HG03097 (cell line): Measurements from ENCODE around the gene FTCD.

Experiments used
- ATAC-seq: cut with Tn5 transposase; IDR thresholded peaks from one replicate; pipeline ENCODE4 v1.9.1; 2021; ENCODE audit not compliant: unreplicated experiment, low FRiP score

FTCD gene

GRCh38 chr21:46095814-46096595 is 59.4 kb downstream of the FTCD start:
- no peak for ATAC-seq

- no peak for ATAC-seq
These were observed 60.2 kb downstream of the FTCD start for GRCh38 chr21:46095083-46095719.

DNA sequence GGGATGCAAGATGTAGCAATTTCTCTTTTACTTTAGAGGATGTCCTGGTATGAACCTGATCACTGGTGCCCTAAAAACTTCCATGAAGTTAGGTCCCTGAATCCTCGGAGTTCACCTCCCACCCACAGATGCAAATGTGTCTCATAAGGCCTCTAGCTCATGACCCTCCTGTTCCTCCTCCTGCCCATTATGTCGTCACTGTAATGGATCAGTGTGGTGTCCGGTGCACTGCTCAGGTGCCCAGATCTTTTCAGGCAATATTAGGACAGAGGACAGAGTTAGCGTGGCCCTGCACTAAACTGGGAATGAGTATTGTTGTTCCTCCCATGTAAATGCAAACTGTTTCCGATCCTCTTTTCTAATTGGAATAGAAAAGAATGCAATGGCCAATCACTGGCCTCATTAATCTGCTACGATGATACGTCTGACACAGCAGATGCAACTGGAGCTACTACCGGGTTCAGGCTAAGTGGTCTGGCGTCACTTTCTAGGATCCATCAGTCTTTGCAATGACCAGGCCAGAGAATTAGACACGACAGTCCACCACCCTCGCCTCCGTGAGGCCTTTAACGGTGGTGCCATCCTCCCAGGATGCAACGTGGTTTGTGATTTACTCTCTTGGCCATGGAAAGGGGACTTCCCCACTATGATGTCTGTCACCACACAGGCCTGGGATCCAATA is 60.8 kb downstream of the FTCD start:
- no peak for ATAC-seq

DNA sequence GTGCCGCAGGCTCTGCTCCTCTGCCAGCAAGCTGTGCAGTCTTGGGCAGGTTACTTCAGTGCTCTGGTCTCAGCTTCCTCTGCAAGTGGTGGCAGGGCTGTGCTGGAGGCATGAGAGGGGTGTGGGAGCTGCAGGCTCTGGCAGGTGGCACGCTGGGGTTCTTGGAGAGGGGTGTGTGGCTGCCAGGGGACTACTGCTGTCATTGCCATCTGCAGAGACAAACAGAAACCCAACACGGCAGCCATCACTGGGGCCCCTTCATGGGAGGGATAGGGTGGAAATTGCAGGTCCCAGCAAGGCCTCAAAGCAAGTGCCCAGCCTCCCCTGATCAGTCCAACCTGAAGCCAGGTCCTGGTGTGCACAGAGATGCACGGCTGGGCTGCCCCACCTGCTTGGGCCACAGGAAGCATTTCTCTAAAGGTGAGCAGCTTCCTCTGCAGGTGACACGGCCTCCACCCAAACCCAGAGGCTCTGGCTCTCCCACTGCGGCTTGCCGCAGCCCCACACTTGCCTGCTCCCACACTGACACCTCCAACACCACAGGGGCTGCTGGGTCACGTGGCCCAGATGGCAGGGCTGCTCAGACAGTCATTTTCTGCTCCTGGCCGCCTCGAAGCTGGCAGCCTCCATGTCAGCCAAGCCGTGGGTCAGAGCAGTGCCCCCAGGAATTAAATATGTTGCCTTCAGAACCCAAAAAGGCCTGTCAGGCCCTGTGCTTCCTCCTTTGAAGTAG is 61.5 kb downstream of the FTCD start:
- no peak for ATAC-seq

DNA sequence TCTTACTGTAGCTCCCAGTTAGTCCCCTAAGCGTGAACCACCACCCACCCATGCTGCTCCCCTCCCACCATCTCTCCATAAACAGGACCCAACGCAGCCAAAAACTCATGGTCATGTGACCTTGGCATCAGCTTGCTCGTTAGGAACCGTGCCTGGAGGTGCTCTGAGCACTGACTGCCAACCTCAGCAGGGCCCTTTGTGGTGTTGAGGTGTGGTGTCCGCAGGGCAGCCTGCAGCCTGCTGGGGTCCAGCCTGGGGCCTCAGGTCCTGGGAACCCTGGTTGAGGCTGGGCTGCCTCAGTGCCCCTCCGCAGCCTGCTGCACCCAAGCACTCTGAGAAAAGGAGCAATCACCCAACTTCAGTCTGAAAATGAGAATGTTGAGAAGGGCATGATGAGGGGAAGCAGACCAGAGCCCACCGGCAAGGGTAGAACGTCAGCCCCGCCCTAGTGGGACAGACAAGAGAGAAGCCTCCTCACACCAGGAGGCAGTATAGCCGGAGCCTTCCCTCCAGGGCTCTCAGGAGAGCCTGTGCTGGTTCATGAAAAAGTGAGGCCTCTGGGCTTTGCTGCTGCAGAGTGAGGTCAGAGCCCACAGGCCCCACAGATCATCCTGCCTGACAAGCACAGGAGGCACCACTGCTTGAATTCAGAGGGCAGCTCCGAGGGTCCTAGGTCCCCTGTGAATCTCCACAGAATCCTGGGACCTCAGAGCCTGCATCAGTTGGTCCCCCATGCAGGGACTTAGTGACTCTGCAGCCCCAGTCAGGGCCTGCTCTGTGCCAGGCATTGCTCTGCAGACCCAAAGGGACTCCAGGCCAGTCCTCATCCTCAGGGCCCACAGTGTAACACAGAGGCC is 62.3 kb downstream of the FTCD start:
- no peak for ATAC-seq

- no peak for ATAC-seq
These were observed 63.2 kb downstream of the FTCD start for GRCh38 chr21:46092026-46092764.

- no peak for ATAC-seq
These were observed 63.8 kb downstream of the FTCD start for GRCh38 chr21:46091631-46092025.

DNA sequence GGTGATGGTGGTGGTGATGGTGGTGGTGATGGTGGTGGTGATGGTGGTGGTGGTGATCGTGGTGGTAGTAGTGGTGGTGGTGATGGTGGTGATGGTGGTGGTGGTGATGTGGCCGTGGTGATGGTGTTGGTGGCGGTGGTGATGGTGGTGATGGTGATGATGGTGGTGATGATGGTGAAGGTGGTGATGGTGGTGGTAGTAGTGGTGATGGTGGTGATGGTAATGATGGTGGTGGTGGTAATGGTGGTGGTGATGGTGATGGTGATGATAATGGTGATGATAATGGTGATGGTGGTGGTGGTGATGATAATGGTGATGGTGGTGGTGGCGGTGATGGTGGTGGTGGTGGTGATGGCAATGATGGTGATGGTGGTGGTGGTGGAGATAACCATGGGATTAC is 64.3 kb downstream of the FTCD start:
- no peak for ATAC-seq

- no peak for ATAC-seq
These were observed 66.1 kb downstream of the FTCD start for GRCh38 chr21:46089285-46089684.

DNA sequence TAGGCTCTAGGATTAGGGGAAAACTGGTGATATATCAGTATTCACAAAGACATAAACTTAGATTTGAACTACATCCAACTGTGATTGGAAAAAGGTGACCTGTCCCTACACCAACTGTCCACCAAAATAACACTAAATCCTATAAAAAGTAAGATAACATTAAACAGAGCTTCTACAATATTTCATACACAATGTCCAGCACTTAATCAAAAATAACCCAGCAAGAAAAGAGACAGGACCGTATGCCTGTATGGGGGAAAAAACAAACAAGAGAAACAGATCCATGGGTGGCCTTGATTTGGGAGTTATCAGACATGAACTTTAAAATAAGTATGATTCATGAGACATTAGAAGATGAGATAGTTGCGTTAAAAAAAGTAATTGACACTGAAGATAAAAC is 67.2 kb downstream of the FTCD start:
- no peak for ATAC-seq

- ATAC-seq: no peak
These were observed 67.7 kb downstream of the FTCD start for GRCh38 chr21:46087641-46088040.
